ENCODE data around the gene DBF4. TPM values are rescaled to one million over a fixed set of nuclear protein-coding genes. Genes with fewer than 3 reads are reported as not detected.
"Not testable (repeated sequence)": the region's sequence is repeated elsewhere in the genome, so short reads cannot be mapped to it uniquely, and the experiment has no call there.

The DBF4 gene, protein sequence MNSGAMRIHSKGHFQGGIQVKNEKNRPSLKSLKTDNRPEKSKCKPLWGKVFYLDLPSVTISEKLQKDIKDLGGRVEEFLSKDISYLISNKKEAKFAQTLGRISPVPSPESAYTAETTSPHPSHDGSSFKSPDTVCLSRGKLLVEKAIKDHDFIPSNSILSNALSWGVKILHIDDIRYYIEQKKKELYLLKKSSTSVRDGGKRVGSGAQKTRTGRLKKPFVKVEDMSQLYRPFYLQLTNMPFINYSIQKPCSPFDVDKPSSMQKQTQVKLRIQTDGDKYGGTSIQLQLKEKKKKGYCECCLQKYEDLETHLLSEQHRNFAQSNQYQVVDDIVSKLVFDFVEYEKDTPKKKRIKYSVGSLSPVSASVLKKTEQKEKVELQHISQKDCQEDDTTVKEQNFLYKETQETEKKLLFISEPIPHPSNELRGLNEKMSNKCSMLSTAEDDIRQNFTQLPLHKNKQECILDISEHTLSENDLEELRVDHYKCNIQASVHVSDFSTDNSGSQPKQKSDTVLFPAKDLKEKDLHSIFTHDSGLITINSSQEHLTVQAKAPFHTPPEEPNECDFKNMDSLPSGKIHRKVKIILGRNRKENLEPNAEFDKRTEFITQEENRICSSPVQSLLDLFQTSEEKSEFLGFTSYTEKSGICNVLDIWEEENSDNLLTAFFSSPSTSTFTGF
- 1.1 TPM for total RNA-seq
- long read RNA-seq, partial matches to known transcripts: 0 of 1 reads
- long read RNA-seq, other reads (novel, unspliced or antisense): 0 of 1 reads

- peak; percentile 98 for DNase-seq
- peak; percentile 99 for ATAC-seq (ENCODE audit: poor library complexity)
- intact Hi-C loops (cut with DNase I): no loop called here
Measured at GRCh38 chr7:87876040-87876868, at the start of gene DBF4, which contains the start of gene SLC25A40. Gene DBF4 (plus strand): TSS chr7:87876493. CDS start chr7:87876733, 240 bp downstream. Gene SLC25A40 (minus strand): TSS chr7:87876360. CDS start chr7:87858727, 17,633 bp downstream.

DNA sequence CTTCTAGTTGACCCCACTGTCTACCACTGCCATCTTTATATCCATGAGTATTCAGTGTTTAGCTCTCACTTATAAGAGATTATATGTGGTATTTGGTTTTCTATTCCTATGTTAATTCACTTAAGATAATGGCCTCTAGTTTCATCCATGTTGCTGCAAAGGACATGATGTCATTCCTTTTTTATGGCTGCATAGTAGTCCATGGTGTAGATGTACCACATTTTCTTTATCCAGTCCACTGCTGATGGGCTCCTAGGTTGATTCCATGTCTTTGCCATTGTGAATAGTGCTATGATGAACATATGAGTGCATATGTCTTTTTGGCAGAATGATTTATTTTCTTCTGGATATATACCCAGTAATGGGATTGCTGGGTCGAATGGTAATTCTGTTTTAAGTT, 47.9 kb upstream of the DBF4 start:
- intact Hi-C loops (cut with DNase I); DNase-seq; ATAC-seq (ENCODE audit: poor library complexity): not testable (repeated sequence)

DNA sequence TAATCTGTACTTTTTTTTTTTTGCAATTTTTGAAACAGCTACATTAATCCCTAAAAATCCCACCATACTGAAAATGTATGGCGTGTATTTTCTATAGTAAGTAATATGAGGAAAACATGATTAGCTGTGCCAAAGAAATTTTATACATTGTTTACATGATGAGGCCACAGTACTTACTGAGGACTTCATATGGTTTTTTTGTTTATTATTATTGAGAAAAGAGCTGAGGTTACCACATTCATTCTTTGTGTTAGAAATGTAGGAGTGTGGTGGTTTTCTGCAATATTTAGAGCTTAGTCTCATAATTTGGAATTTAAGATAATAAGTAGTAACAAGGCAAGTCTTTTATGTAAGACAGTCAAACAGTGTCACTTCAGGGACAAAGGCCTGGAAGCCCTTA, 45.2 kb upstream of the DBF4 start:
- ATAC-seq (ENCODE audit: poor library complexity) (no peak), DNase-seq (no peak)
- intact Hi-C loops (cut with DNase I): no loop called here

- ATAC-seq (ENCODE audit: poor library complexity) (no peak), DNase-seq (no peak)
- intact Hi-C loops (cut with DNase I): no loop called here
Measured at GRCh38 chr7:87833130-87833529, 43.2 kb upstream of the DBF4 start.

DNA sequence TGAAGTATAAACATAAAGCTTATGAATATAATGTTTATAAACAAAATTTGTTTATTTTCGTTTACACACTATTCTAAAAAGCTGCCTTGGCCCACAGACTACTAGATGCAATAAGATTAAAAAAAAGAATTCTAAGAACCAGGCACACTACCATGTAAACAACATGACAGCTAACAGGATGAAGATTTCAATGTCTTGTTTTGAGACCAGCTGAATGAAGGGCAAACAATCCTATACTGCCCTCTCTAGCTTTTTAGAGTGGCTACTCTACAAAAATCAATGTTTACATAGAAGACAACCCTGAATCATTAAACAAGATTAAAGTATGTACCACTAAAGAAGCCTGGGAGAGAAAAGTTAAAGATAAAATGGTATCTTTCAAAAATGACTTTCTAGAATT, 38.7 kb upstream of the DBF4 start:
- DNase-seq: no peak
- intact Hi-C loops (cut with DNase I): no loop called here
- ATAC-seq (ENCODE audit: poor library complexity): no peak

- no peak for DNase-seq
- intact Hi-C loops (cut with DNase I): no loop called here
- no peak for ATAC-seq (ENCODE audit: poor library complexity)
Measured at GRCh38 chr7:87850836-87851593, 25.3 kb upstream of the DBF4 start.

GRCh38 chr7:87852306-87852705, 24.0 kb upstream of the DBF4 start:
- DNase-seq (no peak), ATAC-seq (ENCODE audit: poor library complexity) (no peak)
- intact Hi-C loops (cut with DNase I): no loop called here

- no peak for ATAC-seq (ENCODE audit: poor library complexity)
- no peak for DNase-seq
- intact Hi-C loops (cut with DNase I): no loop called here
Measured at GRCh38 chr7:87853237-87853864, 22.9 kb upstream of the DBF4 start.

- intact Hi-C loops (cut with DNase I): no loop called here
- DNase-seq: no peak
- ATAC-seq (ENCODE audit: poor library complexity): no peak
Measured at GRCh38 chr7:87858417-87859100, 17.7 kb upstream of the DBF4 start.

- ATAC-seq (ENCODE audit: poor library complexity): no peak
- intact Hi-C loops (cut with DNase I): no loop called here
Measured at GRCh38 chr7:87866089-87866488, 10.2 kb upstream of the DBF4 start.

DNA sequence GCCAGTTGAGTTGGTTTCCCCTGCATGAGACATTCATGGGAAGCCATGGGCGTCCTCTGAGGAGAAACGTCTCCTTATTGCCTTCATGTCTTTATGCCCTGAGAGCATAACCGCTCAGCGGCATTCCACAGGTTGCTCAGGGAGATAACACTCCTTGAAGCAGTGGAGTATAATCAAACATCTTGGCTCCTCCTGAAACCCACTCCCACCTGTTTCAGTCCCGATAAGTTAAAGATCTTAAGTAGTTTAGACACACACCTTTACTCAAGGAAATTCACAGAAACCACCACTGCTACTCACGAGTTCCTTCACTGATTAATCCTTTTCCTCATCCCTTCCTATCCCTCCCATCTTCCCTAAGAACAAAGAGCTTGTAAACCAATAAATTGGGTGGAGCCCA, 9.8 kb upstream of the DBF4 start:
- DNase-seq; ATAC-seq (ENCODE audit: poor library complexity); intact Hi-C loops (cut with DNase I): not testable (repeated sequence)

More at GRCh38 chr7:87866089-87866488, 10.2 kb upstream of the DBF4 start:
- DNase-seq: no peak

- DNase-seq: no peak
- intact Hi-C loops (cut with DNase I): no loop called here
- ATAC-seq (ENCODE audit: poor library complexity): no peak
Measured at GRCh38 chr7:87870471-87870870, 5.8 kb upstream of the DBF4 start.

DNA sequence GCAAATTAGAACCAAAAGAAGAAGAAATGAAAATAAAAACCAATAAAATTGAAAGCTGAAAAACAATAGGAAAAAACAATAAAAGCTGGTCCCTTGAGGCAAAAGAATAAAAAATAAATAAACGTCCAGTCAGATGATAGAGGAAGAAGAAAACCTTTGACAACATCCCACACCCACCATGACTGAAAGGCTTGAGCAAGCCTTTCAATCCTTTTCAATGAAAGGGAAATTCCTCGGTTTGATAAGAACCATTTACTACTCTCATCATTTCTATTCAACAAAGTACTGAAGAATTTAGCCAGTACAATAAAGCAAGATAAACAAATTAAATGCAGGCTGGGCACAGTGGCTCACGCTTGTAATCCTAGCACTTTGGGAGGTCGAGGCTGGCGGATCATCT, 3.9 kb upstream of the DBF4 start:
- ATAC-seq (ENCODE audit: poor library complexity) (no peak), DNase-seq (no peak)
- intact Hi-C loops (cut with DNase I): no loop called here

- intact Hi-C loops (cut with DNase I); DNase-seq; ATAC-seq (ENCODE audit: poor library complexity): not testable (repeated sequence)
Measured at GRCh38 chr7:87873328-87873727, 3.0 kb upstream of the DBF4 start.

DNA sequence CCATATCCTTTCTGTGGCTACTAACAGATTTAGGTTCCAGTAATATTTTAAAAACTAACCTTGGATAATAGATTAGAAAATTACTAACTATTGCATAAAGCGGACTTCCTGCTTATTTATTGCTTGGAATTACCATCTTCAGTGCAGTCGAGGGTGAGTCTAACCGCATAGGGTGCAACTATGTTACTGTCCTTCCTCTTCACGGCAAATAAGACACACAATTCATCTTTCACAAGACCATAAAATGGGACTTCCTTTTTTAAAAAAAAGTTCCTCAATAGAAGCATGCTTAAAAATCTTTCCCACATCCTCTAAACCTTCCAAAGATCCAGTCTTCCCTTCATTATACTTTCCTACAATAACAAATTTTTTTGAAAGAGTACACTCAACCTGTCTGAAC, 2.2 kb upstream of the DBF4 start:
- intact Hi-C loops (cut with DNase I): no loop called here
- ATAC-seq (ENCODE audit: poor library complexity) (no peak), DNase-seq (no peak)

GRCh38 chr7:87875151-87876039, 898 bp upstream of the DBF4 start:
- peak; percentile 50 for ATAC-seq (ENCODE audit: poor library complexity)
- DNase-seq: peak; percentile 58
- intact Hi-C loops (cut with DNase I): no loop called here
